GM19193 (cell line): Measurements from ENCODE around the gene DIAPH3.

Experiments used
- POLR2A ChIP-seq: IDR thresholded peaks from 4 replicates; pipeline ENCODE4 v1.6.1; 2011; ENCODE audit not compliant: insufficient read depth, insufficient read length; ENCODE audit errors: extremely low read depth

DIAPH3 gene

GRCh38 chr13:60078226-60078625 is 85.5 kb downstream of the DIAPH3 start:
- TF ChIP-seq POLR2A, result no peak

- no peak for TF ChIP-seq POLR2A
Observed at GRCh38 chr13:60075850-60076249, 87.9 kb downstream of the DIAPH3 start.

GRCh38 chr13:60074397-60074796 is 89.3 kb downstream of the DIAPH3 start:
- no peak for TF ChIP-seq POLR2A

- TF ChIP-seq POLR2A, result no peak
Observed at GRCh38 chr13:60066226-60066625, 97.5 kb downstream of the DIAPH3 start.

GRCh38 chr13:60062502-60062901 is 101.2 kb downstream of the DIAPH3 start:
- TF ChIP-seq POLR2A, result no peak

GRCh38 chr13:60061737-60062136 is 102.0 kb downstream of the DIAPH3 start:
- no peak for TF ChIP-seq POLR2A

- no peak for TF ChIP-seq POLR2A
Observed at GRCh38 chr13:60051754-60052285, 111.9 kb downstream of the DIAPH3 start.

GRCh38 chr13:60047918-60048317 is 115.8 kb downstream of the DIAPH3 start:
- no peak for TF ChIP-seq POLR2A

- no peak for TF ChIP-seq POLR2A
Observed at GRCh38 chr13:60044321-60044720, 119.4 kb downstream of the DIAPH3 start.

- TF ChIP-seq POLR2A, result no peak
Observed at GRCh38 chr13:60043262-60043661, 120.5 kb downstream of the DIAPH3 start.

GRCh38 chr13:60035874-60036273 is 127.9 kb downstream of the DIAPH3 start:
- TF ChIP-seq POLR2A, result no peak

- no peak for TF ChIP-seq POLR2A
Observed at GRCh38 chr13:60032851-60033250, 130.9 kb downstream of the DIAPH3 start.

GRCh38 chr13:60028021-60028420 is 135.7 kb downstream of the DIAPH3 start:
- no peak for TF ChIP-seq POLR2A

GRCh38 chr13:60026286-60026685 is 137.4 kb downstream of the DIAPH3 start:
- TF ChIP-seq POLR2A, result no peak

- no peak for TF ChIP-seq POLR2A
Observed at GRCh38 chr13:60020288-60020687, 143.4 kb downstream of the DIAPH3 start.

GRCh38 chr13:60019119-60019993 is 144.4 kb downstream of the DIAPH3 start:
- no peak for TF ChIP-seq POLR2A
